Retinal pigment epithelial cell (primary cell): ENCODE measurements around the gene RTN4RL2.

ENCODE experiments used
- DNase-seq: peaks from one replicate; pipeline ENCODE4 v3.0.0-alpha.2; 2010; ENCODE audit warnings: low read depth
- H3K4me3 ChIP-seq: 2 replicates; pipeline ENCODE4 v1.5.1; 2011; ENCODE audit warnings: mild to moderate bottlenecking, low read length, control low read depth, moderate library complexity
- TF ChIP-seq, protein P1 (sequence below): conservative IDR thresholded peaks from 2 replicates; pipeline ENCODE4 v1.5.1; 2011; ENCODE audit warnings: low read depth, low read length, control low read depth, inconsistent platforms

Gene RTN4RL2

DNA sequence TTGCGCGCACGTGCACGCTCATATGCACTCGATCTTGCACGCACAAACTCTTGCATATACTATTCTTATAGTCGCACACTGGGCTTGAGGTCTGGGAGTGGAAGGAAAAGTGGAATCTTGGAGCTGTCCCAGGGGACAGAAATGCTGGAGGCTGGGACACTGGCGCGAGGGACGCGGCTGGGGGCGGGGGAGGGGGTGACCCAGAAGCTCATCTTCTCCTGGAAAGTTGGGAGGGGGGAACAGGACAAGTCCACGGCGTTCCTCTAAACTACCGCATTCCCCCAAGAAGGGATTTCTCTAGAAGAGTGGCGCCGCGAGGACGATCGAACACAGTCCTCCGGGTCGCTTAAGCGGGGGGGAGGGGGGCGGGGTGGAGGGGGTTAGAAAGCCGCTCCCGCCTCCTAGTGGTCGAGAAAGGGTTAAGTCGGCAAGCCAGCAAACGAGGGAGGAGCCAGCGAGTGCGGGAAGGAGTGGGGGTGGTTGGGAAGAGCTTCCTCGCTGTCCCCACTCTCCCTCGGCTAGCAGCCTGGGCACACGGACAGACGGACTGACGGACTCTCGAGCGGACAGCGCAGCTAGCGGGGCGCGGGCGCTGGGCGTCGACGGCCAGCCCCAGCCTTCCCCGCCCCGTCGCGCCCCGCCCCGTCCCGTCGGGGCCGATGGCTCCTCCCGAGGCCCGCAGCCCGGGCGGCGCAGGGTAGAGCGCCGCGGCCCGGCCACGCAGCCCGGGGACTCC, at the start of gene RTN4RL2:
TSS of gene RTN4RL2 (plus strand) at position 507 of the 736 bp plus-strand sequence. CDS start 338 bp downstream, outside the sequence.
- peak within 1 kb of the TSS; percentile 17 for H3K4me3 ChIP-seq
- DNase-seq, result no peak
- TF ChIP-seq, protein P1, sequence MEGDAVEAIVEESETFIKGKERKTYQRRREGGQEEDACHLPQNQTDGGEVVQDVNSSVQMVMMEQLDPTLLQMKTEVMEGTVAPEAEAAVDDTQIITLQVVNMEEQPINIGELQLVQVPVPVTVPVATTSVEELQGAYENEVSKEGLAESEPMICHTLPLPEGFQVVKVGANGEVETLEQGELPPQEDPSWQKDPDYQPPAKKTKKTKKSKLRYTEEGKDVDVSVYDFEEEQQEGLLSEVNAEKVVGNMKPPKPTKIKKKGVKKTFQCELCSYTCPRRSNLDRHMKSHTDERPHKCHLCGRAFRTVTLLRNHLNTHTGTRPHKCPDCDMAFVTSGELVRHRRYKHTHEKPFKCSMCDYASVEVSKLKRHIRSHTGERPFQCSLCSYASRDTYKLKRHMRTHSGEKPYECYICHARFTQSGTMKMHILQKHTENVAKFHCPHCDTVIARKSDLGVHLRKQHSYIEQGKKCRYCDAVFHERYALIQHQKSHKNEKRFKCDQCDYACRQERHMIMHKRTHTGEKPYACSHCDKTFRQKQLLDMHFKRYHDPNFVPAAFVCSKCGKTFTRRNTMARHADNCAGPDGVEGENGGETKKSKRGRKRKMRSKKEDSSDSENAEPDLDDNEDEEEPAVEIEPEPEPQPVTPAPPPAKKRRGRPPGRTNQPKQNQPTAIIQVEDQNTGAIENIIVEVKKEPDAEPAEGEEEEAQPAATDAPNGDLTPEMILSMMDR, result peak; percentile 38

DNA sequence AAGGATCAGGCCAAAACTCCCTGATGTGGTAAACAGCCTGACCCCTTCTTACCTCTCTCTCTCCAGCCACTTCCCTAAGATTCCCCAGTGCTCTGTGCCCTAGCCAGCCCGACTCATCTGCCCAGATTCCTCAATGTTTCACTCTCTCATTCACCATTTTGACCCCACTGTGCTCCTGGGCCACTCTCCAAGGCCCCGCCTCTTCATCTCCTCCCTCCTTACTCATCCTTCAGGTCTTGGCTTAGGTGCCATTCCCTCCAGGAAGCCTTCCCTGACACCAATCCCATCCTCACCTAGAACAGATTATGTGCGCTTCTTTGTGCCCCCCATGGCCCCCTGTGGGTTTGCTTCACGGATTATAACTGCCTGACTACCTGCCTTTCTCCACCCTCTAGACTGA, 46.6 kb upstream of the RTN4RL2 start:
- DNase-seq, result no peak
- TF ChIP-seq, protein P1, result no peak
- H3K4me3 ChIP-seq, result no peak overlapping the region

DNA sequence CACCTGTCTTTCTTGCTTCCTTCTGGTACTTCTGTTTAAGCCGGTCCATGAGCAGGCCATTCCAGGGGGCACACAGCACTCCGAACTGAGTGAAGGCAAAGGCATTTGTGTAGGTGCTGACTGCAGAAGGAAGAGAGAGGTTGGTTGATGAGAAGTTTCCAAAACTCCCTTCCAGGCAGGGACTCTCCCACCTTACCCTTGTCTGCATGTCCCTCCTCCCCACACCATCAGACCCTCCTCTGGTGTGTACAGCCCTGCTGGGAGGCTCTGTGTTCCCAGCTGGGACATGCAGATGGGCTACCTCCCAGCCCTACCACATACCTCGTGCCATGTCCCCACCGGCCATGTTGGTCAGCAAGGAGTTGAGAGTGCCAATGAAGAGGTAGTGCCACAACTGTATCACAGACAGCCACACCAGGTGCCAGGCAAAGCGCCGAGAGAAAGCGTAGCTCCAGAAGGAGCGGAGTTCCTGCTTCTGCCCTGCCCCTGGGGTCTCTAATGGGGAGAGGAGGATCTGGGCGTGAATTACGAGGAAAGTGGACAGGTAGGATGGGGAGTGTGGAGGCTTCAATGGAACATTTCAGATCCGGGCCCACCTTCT, 45.6 kb upstream of the RTN4RL2 start:
- no peak for DNase-seq
- TF ChIP-seq, protein P1, result no peak
- no peak overlapping the region for H3K4me3 ChIP-seq

DNA sequence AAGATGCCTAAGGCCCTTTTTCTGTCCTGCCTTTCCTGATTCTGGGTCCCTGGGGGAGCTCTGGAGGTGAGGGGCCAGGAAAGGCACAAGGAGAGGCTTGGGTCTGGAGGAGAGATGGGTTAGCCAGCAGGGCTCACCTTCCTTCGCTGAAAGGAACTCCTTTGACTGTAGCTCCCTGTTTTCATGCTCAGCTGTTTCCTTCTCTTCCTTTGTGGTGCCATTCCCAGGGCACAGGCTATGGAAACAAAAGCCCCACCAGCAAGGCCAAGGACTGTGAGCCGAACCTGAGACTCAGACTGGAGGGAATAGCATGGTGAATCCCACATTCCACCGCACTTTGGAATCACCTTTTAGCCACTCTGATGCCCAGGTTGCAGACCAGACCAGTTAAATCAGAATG, 43.9 kb upstream of the RTN4RL2 start:
- DNase-seq, result no peak
- TF ChIP-seq, protein P1, result no peak

DNA sequence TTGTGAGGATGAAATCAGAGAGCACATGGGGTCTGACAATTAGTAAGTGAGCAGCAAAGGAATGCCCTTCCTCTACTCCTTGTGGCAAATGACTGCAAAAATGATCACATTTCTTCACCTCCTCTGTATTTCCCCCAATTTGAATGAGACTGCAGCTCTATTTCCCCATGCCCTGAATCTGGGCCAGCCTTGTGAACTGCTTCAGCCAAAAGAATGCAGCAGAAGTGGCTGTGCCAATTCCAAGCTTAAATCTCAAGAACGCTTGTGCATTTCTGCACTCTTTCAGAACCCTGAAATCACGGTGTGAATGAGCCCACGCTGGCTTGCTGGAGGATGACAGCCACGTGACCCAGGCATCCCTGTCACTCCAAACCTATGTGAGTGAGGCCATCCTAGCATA, 43.3 kb upstream of the RTN4RL2 start:
- TF ChIP-seq, protein P1, result no peak
- H3K4me3 ChIP-seq, result no peak overlapping the region
- no peak for DNase-seq

More for the DNA sequence above, 43.9 kb upstream of the RTN4RL2 start:
- H3K4me3 ChIP-seq, result no peak overlapping the region

DNA sequence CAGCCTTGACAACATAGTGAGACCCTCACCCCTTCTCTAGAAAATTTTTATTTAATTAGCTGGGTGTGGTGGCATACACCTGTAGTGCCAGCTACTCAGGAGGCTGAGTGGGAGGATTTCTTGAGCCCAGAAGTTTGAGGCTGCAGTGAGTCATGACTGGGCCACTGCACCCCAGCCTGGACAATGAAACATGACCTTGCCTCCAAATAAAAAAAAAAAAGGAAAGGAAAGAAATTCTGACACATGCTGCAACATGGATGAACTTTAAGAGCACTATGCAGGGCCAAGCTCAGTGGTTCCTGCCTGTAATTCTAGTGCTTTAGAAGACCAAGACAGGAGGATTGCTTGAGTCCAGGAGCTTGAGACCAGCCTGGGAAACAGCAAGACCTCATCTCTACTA, 42.2 kb upstream of the RTN4RL2 start:
- DNase-seq, result no peak
- H3K4me3 ChIP-seq, result no peak overlapping the region
- TF ChIP-seq, protein P1, result no peak

DNA sequence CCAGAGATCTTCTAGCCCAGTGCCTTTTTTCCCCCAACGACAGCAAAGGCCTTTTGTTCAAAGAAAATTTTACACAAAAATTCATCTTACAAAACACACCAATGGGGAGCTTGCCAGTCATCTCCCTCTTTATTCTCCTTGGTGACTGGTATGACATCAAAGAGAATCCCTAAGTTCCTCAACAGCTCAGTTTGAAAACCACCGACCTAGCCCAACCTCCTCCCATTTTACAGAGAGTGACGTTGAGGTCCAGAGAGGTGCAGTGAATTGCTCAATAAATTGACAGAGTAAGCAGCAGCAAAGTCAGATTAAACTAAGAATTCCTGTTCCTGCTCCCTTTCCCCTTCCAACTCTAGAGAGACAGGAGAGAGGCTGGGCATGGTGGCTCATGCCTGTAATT, 41.2 kb upstream of the RTN4RL2 start:
- TF ChIP-seq, protein P1, result no peak
- no peak for DNase-seq
- H3K4me3 ChIP-seq, result no peak overlapping the region
